Adipocyte (in vitro differentiated cells): Measurements from ENCODE around the gene XAF1.
"Not testable (repeated sequence)": the region's sequence is repeated elsewhere in the genome, so short reads cannot be mapped to it uniquely, and the experiment has no call there.

Experiments used
- DNase-seq: peaks from one replicate; pipeline ENCODE4 v3.0.0-alpha.2; 2015; ENCODE audit warnings: low read depth
- H3K27me3 ChIP-seq: replicated peaks from 2 replicates; pipeline ENCODE4 v1.7.0; 2013; ENCODE audit warnings: mild to moderate bottlenecking, low read length, moderate library complexity; ENCODE audit not compliant: control insufficient read depth, insufficient read depth
- H3K36me3 ChIP-seq: 2 replicates; pipeline ENCODE4 v1.7.0; 2013; ENCODE audit warnings: low read length, mild to moderate bottlenecking, moderate library complexity; ENCODE audit not compliant: control insufficient read depth, insufficient read depth, severe bottlenecking
- H3K4me1 ChIP-seq: 2 replicates; pipeline ENCODE4 v1.7.0; 2013; ENCODE audit warnings: mild to moderate bottlenecking, low read length, moderate library complexity; ENCODE audit not compliant: control insufficient read depth, insufficient read depth
- H3K4me3 ChIP-seq: 2 replicates; pipeline ENCODE4 v1.7.0; 2013; ENCODE audit warnings: mild to moderate bottlenecking, low read length, moderate library complexity
- H3K9ac ChIP-seq: 2 replicates; pipeline ENCODE4 v1.7.0; 2013; ENCODE audit warnings: mild to moderate bottlenecking, low read length, moderate library complexity
- H3K9me3 ChIP-seq: 2 replicates; pipeline ENCODE4 v1.7.0; 2013; ENCODE audit warnings: mild to moderate bottlenecking, low read length, moderate library complexity; ENCODE audit not compliant: control insufficient read depth

Gene XAF1

GRCh38 chr17:6714315-6714874, 41.5 kb upstream of the XAF1 start:
- no peak for DNase-seq
- Histone ChIP-seq H3K4me3 (no peak overlapping the region), H3K9me3 (peaks cover 13% of the 10 kb centered on the region), H3K27me3 (peaks cover 49% of the 10 kb centered on the region), H3K36me3 (no peaks in the 10 kb centered on the region), H3K4me1 (peaks cover 6% of the 10 kb centered on the region), H3K9ac (no peak overlapping the region)

GRCh38 chr17:6716736-6717135, 39.1 kb upstream of the XAF1 start:
- Histone ChIP-seq H3K4me3 (no peak overlapping the region), H3K9ac (no peak overlapping the region), H3K9me3 (peaks cover 13% of the 10 kb centered on the region), H3K36me3 (no peaks in the 10 kb centered on the region), H3K27me3 (peaks cover 49% of the 10 kb centered on the region), H3K4me1 (no peaks in the 10 kb centered on the region)
- DNase-seq, result no peak

- Histone ChIP-seq H3K4me1 (no peaks in the 10 kb centered on the region), H3K36me3 (no peaks in the 10 kb centered on the region), H3K9ac (no peak overlapping the region), H3K4me3 (no peak overlapping the region), H3K27me3 (peaks cover 34% of the 10 kb centered on the region), H3K9me3 (no peaks in the 10 kb centered on the region)
- DNase-seq, result no peak
Measured at GRCh38 chr17:6721744-6722143, 34.1 kb upstream of the XAF1 start.

GRCh38 chr17:6724009-6724408, 31.8 kb upstream of the XAF1 start:
- no peak for DNase-seq
- Histone ChIP-seq H3K9ac (no peak overlapping the region), H3K27me3 (peaks cover 36% of the 10 kb centered on the region)

GRCh38 chr17:6729531-6729930, 26.3 kb upstream of the XAF1 start:
- Histone ChIP-seq H3K9ac (no peak overlapping the region), H3K36me3 (no peaks in the 10 kb centered on the region), H3K4me3 (no peak overlapping the region), H3K27me3 (peaks cover 12% of the 10 kb centered on the region), H3K9me3 (no peaks in the 10 kb centered on the region), H3K4me1 (no peaks in the 10 kb centered on the region)
- no peak for DNase-seq

More at GRCh38 chr17:6724009-6724408, 31.8 kb upstream of the XAF1 start:
- no peaks in the 10 kb centered on the region for H3K4me1 ChIP-seq
- no peaks in the 10 kb centered on the region for H3K9me3 ChIP-seq
- no peak overlapping the region for H3K4me3 ChIP-seq
- no peaks in the 10 kb centered on the region for H3K36me3 ChIP-seq

GRCh38 chr17:6746665-6747064, 9.2 kb upstream of the XAF1 start:
- not testable (repeated sequence) for H3K9ac ChIP-seq, H3K27me3 ChIP-seq, H3K4me1 ChIP-seq, DNase-seq, H3K36me3 ChIP-seq, H3K4me3 ChIP-seq
- H3K9me3 ChIP-seq, result peaks cover 11% of the 10 kb centered on the region

GRCh38 chr17:6748617-6749016, 7.2 kb upstream of the XAF1 start:
- Histone ChIP-seq H3K9me3 (no peaks in the 10 kb centered on the region), H3K4me3 (no peak overlapping the region), H3K27me3 (peaks cover under 1% of the 10 kb centered on the region)

GRCh38 chr17:6749519-6749918, 6.3 kb upstream of the XAF1 start:
- no peak overlapping the region for H3K4me3 ChIP-seq
- no peak for DNase-seq
- no peaks in the 10 kb centered on the region for H3K9me3 ChIP-seq
- H3K9ac ChIP-seq, result no peak overlapping the region
- H3K4me1 ChIP-seq, result peaks cover 21% of the 10 kb centered on the region
- H3K27me3 ChIP-seq, result no peaks in the 10 kb centered on the region
- H3K36me3 ChIP-seq, result no peaks in the 10 kb centered on the region

More at GRCh38 chr17:6748617-6749016, 7.2 kb upstream of the XAF1 start:
- no peak for DNase-seq
- H3K36me3 ChIP-seq, result no peaks in the 10 kb centered on the region
- H3K4me1 ChIP-seq, result peaks cover 18% of the 10 kb centered on the region
- no peak overlapping the region for H3K9ac ChIP-seq

GRCh38 chr17:6752068-6752909, 3.6 kb upstream of the XAF1 start:
- Histone ChIP-seq H3K4me1 (peaks cover 32% of the 10 kb centered on the region), H3K9ac (peak overlapping the region; percentile 75), H3K4me3 (peak overlapping the region; percentile 64), H3K9me3 (no peaks in the 10 kb centered on the region), H3K36me3 (no peaks in the 10 kb centered on the region), H3K27me3 (no peaks in the 10 kb centered on the region)
- DNase-seq, result peak; percentile 95

- peak; percentile 74 for DNase-seq
- no peaks in the 10 kb centered on the region for H3K9me3 ChIP-seq
- H3K4me1 ChIP-seq, result peaks cover 32% of the 10 kb centered on the region
- peak overlapping the region; percentile 75 for H3K9ac ChIP-seq
- H3K4me3 ChIP-seq, result peak overlapping the region; percentile 64
- H3K36me3 ChIP-seq, result no peaks in the 10 kb centered on the region
- no peaks in the 10 kb centered on the region for H3K27me3 ChIP-seq
Measured at GRCh38 chr17:6753006-6753445, 2.8 kb upstream of the XAF1 start.

- DNase-seq, result no peak
- no peaks in the 10 kb centered on the region for H3K9me3 ChIP-seq
- H3K36me3 ChIP-seq, result no peaks in the 10 kb centered on the region
Measured at GRCh38 chr17:6753546-6753945, 2.3 kb upstream of the XAF1 start.

More at GRCh38 chr17:6753546-6753945, 2.3 kb upstream of the XAF1 start:
- H3K27me3 ChIP-seq, result no peaks in the 10 kb centered on the region
- H3K4me3 ChIP-seq, result peak overlapping the region; percentile 64
- peaks cover 32% of the 10 kb centered on the region for H3K4me1 ChIP-seq
- H3K9ac ChIP-seq, result no peak overlapping the region
